ENCODE results near the gene STRADA.

STRADA gene

DNA sequence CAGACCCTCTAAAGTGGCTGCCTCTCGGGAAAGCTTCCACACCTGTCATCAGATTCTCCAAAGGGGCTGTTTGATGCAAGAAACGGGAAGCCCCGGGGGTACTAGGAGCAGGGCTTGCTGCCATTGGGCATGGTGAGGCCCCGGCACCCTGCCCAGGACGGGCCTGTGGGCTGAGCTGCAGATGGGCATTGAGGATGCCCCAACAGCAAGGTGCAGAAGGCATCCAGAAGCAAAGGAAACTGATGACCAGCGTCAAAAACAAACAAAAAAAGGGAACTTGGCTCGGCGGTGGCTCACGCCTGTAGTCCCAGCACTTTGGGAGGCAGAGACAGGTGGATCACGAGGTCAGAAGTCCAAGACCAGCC is 40.2 kb downstream of the STRADA start:
- DNase-seq (ENCODE audit: low spot score) = no peak

DNA sequence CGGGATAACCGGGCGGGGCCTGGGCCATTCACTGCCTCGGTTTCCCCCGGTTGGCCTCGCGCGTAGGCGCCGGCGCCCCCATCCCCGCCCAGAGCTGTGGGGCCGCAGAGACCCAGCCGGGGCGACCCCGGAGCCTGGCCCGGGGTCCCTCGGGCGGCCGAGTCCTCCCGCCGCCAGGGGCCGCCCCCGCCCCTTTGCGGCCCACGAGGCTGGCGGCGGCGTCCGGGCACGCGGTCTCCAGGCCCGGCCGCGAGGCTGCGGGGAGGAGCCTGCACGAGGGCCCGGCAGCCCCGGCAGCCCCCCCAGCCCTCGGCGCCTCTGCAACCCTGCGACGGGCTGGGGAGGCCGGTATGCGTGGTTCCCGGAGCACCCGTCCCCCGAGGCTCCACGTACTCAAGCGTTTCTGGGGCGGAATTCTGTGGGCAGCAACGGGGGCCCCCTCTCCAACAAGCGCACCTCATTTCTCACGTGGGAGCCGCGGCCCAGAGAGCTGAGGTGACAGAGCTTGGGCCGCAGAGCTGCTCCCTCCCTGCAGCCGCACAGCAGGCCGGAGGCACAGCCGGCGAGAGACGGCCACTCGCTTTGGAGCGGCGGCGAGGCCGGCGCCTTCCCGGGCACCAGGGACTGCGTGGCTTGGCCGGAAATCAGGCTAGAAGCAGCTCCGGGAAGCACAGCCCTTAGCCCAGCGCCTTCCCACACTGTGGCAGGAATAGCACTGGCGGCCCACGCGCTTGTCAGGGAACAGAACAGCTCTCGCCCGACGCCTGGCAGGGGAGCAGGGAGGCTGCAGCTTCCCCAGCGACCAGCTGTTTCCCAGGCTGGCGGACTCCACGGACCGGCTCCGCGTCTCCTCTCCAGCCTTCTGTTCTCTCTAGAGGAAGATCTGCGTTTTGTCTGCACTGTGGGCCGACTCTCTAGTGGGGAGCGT is 40.8 kb downstream of the STRADA start:
- DNase-seq (ENCODE audit: low spot score) = peak; percentile 67

GRCh38 chr17:63699638-63700527 is 41.7 kb downstream of the STRADA start, which contains the start of gene LIMD2:
TSS of gene LIMD2 (minus strand) at chr17:63700125. CDS start at chr17:63699298, 827 bp downstream.
- DNase-seq (ENCODE audit: low spot score) = peak; percentile 85

- DNase-seq (ENCODE audit: low spot score) = no peak
Observed at GRCh38 chr17:63698886-63699637, 42.5 kb downstream of the STRADA start.

GRCh38 chr17:63698381-63698885 is 43.2 kb downstream of the STRADA start:
- no peak for DNase-seq (ENCODE audit: low spot score)

DNA sequence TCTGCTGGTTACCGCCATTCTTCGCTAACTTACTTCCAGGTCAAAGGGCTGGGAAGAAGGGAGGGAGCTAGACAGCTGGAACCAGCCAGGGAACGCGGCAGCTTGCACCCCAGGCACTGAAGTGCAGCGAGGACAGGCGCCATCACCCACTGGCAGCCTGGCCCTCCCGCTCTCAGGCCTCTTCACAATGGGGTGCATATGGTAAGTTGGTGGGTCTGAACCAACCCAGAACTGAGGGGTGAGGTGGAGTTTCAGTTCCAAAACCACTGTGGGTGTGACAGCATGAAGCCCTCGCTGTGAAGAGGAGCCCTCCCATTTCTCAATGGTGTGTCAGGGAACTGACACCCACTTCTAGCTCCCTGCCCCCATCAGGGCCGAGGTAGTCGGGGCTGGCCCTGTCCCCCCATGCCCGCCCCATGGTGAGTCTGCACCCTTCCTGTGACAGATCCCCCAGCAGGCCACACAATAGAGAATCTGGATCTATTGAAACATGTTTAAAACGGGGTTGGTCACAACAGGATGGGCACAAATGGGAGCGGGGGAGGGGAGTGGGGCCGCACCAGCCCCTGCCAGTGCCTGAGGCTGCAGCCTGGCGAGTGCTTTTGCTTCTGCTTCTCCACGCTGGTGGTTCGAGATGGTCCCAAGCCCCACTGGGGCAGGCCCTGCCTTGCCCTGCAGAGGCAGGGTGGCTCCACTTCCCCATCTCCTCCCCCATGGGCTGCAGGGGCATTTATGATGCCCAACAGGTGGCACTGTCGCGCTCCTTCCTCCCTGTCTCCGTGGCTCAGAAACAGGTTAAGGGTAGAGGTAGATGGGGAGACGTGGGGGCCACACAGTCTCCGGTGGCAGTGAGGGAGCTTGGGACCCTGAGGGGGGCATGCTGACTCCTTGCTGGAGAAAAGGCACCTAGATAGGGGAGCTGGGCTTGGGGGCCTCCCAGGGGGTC is 44.0 kb downstream of the STRADA start:
- peak; percentile 60 for DNase-seq (ENCODE audit: low spot score)

DNA sequence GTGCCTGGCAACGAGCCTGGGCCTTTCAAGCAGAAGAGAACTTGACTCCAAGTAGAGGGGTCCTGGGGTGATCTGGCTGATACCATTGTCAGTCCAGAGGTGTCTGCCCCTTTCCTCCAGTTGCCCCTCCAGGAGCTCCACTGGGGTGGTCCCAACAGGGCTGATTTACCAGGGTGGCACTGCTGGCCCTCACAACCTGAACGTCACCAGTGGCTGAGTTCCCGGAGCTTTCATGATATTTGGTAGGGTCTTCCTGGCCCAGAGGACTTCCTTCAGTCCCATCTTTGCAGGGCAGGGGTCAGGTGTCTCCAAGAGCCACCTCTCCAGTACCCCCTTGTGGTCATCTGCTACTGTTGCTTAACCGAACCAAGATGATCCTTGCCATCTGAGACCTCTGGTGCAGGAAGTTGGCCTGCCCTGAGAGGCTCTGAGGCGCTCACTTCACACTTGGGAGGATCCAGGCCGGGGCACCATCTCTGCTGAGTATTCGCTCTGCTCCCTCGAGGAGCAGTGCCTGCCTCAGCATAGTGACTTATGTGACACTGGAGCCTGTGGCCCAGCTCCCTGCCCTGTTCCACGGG is 45.1 kb downstream of the STRADA start:
- peak; percentile 61 for DNase-seq (ENCODE audit: low spot score)

GRCh38 chr17:63695889-63696288 is 45.7 kb downstream of the STRADA start:
- DNase-seq (ENCODE audit: low spot score) = no peak

DNA sequence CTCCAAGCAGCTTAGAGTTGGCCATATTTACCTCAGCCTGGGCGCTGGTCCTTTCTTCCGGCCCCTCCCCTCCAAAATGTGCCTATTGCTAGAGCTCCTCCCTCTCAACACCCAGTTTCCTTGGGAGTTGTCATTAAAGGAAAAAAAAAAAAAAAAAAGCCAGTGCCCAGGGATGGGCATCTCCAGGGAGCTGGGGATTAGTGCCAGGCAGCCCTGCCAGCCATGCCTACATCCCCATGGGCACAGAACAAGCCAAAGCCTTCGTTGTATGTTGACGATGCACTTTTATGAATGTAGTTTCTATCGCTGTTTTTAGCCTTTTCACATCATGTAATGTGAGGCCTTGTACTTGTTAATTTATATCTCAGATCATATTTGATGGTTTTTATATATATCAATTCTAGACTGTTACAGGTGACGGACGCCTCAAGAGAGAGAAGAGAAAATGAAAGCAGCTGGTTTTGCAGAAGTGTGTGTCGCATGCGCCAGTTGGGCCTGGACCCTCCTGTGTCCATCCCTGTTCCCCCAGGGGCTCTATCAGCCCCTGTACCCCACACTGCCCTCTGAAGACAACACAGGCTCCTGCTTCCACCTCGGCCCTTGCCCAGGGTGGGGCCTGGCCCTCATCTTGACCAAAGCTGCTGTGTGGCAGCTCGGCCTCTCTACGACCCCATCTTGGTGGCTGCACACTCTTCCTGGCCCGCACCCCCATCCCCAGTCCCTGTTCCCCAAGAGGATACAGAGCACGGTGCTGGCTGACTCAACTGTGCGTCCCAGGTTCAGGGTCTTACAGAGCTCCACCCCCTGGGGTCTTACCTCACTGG is 46.4 kb downstream of the STRADA start:
- no peak for DNase-seq (ENCODE audit: low spot score)

- DNase-seq (ENCODE audit: low spot score) = no peak
Observed at GRCh38 chr17:63694229-63694949, 47.2 kb downstream of the STRADA start.

DNA sequence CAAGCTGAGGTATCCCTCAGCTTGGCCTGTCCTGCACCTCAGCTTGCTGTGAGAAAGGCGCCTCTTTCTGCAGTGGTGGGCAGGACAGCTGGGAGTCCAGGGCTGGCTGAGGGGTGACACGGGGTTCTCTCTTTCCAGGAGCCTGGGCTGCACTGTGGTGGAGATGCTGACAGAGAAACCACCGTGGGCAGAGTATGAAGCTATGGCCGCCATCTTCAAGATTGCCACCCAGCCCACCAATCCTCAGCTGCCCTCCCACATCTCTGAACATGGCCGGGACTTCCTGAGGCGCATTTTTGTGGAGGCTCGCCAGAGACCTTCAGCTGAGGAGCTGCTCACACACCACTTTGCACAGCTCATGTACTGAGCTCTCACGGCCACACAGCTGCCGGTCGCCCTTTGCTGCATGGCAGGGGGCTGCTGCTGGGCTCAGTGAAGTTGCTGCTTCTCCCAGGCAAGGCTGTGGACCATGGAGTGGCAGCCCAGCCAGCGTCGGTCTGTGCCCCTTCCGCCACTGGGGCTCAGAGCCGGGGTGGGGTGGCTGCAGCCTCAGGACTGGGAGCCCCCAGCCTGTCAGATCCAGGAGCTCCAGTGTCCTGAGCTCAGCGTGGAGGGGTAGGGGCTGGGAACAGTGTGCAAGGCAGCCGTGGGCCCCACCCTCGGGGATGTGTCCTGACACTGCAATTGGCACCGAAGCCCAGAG is 48.0 kb downstream of the STRADA start:
- no peak for DNase-seq (ENCODE audit: low spot score)

DNA sequence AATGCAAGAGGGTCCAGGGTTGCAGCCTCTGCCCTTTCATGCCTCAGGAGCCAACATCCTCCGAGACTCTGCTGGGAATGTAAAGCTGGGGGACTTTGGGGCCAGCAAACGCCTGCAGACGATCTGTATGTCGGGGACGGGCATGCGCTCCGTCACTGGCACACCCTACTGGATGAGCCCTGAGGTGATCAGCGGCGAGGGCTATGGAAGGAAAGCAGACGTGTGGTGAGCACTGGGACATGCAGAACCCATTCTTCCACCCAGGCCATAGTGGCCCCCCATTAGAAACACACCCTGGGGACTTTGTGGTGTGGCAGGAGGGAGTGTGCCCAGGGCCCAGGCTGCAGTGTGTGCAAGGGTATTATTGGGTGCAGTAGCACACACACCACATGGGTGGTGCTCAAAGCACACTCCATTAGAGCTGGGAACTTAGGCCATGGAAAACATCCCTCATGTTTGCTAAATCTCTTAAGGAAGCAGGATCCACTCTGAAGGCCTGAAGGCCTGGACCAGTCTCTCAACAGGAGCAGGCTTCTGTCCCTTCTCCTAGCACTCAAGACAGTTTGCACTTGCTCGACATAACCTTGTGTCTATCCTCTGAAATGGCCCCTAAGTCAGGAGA is 49.3 kb downstream of the STRADA start:
- DNase-seq (ENCODE audit: low spot score) = no peak

DNA sequence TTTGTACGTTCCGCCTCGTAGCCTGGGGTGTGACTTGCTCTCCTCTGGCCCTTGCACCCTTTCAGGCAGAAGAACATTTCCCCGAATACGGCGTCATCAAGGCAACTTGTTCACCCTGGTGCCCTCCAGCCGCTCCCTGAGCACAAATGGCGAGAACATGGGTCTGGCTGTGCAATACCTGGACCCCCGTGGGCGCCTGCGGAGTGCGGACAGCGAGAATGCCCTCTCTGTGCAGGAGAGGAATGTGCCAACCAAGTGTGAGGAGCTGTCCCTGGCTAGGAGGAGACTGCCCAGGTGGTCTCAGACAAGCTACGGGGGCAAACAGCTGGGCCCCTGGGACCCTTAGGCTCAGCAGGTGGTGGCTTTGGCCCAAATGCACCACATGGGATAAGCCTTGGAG is 52.1 kb downstream of the STRADA start:
- DNase-seq (ENCODE audit: low spot score) = no peak

DNA sequence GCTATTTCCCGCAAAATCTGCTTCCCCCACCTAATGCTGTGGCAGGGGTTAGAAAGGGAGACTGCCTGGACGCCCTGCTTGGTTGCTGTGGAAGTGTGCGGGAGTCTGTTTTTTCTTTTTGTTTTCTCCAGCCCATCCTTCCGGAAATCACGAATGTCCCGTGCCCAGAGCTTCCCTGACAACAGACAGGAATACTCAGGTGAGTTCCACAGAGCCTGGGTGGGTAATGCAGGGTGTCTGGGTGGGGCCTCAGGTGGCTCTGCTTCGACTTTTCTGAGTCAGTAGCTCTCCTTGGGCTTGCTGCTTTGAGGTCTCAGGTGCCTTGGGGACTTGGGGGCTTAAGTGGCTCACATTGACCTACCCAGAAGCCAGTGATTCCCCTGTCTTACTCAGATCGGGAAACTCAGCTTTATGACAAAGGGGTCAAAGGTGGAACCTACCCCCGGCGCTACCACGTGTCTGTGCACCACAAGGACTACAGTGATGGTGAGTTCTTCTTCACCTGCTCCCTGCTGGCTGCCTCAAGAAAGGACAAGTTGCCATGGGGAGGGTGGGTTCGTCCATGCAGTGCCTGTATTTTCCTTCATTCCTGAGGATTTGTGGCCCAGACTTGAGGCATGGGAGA is 53.1 kb downstream of the STRADA start:
- DNase-seq (ENCODE audit: low spot score) = no peak

DNA sequence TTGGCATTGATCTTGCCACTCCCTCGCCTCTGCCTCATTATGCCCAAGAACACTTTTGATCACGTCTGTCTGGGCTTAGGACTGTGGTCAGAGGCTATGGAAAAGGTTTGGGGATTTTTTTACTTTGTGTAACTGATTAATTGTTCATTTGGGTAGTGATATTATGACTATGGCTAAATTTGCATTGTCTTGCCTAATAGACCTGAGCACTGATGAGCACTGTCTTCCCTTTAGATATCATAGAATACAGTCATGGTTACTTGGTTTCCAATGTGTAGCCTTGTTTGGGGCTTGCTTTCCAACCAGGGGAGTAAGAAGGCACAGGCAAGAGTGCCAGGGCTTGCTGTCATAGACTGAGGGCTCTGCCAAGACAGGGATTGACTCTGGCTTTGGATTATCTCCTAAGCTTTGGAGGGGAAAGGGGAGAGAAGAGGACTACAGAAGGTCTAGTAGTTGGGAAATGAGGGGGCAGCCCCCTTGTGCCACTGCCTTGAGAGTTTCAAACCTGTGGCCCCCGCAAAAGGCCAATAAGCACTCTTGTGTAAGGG is 55.4 kb downstream of the STRADA start:
- DNase-seq (ENCODE audit: low spot score) = no peak

GRCh38 chr17:63685578-63685977 is 56.0 kb downstream of the STRADA start:
- DNase-seq (ENCODE audit: low spot score) = no peak

GRCh38 chr17:63685041-63685440 is 56.6 kb downstream of the STRADA start:
- DNase-seq (ENCODE audit: low spot score) = peak; percentile 22

All from AG08396 (cell line).